ENCODE data around the gene PPM1L.

The PPM1L gene

DNA sequence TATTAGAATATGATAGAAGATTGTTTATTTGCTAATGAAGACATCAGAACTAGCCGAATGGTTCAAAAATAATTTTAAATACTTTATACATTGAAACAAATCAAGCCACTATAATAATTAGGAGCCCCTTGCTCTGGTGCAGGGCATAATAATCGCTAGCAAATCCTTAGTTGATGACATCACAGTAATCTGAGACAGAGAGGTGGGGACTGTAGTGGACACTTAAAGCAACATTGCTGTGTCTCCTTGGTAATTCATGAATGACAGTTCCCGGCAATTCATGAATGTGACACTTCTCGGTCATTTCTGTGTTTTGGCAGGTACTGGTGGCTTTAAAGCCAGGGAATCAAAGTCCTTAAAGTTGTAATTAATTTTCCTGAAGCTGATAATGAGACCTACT is 114.3 kb downstream of the PPM1L start:
- H3K27ac ChIP-seq: no peak overlapping the region
- TF ChIP-seq, protein P1, sequence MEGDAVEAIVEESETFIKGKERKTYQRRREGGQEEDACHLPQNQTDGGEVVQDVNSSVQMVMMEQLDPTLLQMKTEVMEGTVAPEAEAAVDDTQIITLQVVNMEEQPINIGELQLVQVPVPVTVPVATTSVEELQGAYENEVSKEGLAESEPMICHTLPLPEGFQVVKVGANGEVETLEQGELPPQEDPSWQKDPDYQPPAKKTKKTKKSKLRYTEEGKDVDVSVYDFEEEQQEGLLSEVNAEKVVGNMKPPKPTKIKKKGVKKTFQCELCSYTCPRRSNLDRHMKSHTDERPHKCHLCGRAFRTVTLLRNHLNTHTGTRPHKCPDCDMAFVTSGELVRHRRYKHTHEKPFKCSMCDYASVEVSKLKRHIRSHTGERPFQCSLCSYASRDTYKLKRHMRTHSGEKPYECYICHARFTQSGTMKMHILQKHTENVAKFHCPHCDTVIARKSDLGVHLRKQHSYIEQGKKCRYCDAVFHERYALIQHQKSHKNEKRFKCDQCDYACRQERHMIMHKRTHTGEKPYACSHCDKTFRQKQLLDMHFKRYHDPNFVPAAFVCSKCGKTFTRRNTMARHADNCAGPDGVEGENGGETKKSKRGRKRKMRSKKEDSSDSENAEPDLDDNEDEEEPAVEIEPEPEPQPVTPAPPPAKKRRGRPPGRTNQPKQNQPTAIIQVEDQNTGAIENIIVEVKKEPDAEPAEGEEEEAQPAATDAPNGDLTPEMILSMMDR (conservative IDR thresholded peaks at IDR 0.05): no peak

DNA sequence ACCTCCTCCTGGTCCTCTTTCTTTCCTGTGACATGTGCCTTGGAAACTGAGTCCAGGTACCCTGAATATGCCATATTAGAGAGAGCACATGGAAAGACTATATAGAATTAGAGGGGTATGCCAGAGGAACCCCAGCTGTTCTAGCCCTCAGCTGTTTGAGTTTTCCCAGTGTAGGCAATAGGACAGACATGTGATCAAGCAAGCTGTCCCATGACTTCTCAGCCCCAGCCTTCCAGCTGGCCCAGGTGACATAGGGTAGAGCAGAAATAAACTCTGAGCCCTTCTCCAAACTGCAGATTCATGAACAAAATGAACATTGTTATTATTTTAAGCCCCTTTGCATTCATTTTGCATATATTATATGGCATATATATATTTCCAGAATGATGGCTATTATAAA is 118.7 kb downstream of the PPM1L start:
- TF ChIP-seq, protein P1 (conservative IDR thresholded peaks at IDR 0.05): no peak
- H3K27ac ChIP-seq: no peak overlapping the region

DNA sequence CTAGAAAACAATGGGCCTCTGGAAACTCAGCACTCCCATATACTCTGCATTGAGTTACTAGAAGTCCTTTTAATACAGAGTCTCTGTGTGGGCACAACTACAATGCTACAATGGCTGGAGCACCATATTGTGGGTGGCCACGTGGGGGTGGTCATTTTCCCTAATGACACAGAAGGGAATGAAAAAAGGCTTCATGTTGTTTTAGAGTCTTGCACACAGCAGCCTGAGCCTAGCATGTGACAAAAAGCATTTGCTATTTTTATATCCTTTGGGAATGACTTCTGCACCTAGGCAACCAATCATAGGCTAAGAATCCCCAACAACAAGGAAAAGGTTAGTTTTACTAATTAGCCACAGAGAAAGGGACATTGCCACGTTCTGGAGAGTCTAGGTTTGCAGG is 120.6 kb downstream of the PPM1L start:
- TF ChIP-seq, protein P1 (conservative IDR thresholded peaks at IDR 0.05): no peak
- H3K27ac ChIP-seq: no peak overlapping the region

DNA sequence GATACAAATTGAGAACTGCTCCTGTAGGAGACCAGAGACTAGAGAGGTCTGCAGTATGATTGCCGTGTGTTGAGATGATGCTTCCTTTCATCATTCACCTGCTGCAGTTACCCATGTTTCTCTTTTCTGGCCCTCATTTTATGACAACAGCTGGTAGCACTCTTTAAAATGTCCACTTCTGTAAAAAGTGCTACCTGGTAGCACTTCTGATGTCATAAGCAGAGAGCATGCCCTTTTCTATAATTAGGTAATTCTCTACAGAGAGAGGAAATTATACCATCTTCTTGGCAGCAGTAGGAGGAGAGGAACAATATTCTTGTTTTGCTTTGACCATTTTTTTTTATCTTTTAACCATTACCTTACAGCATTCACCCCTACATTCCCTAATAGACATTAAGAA is 123.8 kb downstream of the PPM1L start:
- TF ChIP-seq, protein P1 (conservative IDR thresholded peaks at IDR 0.05): no peak

DNA sequence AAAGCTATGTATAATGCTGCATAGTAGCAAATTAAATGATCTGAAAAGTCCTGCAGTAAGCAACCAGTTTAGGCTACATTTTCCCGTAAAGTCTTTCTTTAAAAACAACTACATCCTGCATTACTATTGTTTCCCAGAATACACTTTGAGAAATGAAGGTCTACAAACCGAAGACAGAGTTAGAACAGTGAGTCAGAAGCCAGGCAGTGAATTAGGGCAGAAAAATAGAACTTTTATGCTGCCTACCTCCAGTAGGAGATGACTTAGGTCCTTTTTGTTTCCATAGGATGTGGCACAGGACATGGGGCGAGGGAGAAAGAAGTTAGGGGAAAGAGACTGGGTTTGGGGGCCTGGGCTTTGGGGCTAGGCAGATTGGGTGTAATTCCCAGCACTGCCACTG is 127.3 kb downstream of the PPM1L start:
- no peak overlapping the region for H3K27ac ChIP-seq
- TF ChIP-seq, protein P1 (conservative IDR thresholded peaks at IDR 0.05): no peak

More for the DNA sequence above, 123.8 kb downstream of the PPM1L start:
- no peak overlapping the region for H3K27ac ChIP-seq

DNA sequence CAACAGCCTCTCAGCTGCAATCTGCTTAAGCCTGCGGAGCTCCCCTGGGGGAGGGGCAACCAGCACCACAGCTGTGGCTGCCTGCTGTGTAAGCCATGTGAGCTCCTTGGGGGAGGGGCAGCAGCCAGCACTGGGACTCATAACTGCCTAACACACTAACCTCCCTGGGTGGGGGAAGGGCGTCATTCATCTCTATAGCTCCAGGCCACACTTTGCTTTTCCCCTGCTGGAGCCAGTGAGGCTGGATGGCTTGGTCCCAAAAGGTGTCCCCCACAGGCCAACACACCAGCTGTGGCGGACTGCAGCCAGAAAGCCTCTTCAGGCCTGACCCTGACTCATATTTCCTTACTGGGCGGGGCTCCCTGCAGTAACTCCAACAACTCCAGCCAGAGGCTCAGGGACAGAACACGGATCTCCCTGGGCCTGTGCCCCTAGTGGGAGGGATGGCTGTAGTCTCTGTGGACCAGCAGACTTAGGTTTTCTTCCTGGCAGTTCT is 129.8 kb downstream of the PPM1L start:
- H3K27ac ChIP-seq: no peak overlapping the region
- TF ChIP-seq, protein P1 (conservative IDR thresholded peaks at IDR 0.05): no peak

DNA sequence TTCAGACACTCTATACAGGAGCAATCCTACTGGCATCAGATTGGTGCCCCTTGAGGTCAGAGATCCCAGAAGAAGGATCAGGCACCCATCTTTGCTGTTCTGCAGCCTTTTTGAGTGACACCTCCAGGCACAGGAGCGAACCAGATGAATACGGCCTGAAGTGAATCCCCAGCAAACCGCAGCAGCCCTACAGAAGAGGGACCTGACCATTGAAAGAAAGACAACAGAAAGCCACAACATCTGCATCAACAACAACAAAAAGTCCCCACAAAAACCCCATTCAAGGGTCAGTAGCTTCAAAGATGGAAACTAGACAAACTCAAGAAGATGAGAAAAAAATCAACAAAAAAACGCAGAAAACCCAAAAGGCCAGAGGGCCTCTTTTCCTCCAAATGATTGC is 130.4 kb downstream of the PPM1L start:
- no peak overlapping the region for H3K27ac ChIP-seq
- TF ChIP-seq, protein P1 (conservative IDR thresholded peaks at IDR 0.05): no peak
